Measurements from ENCODE around the gene CELF2. TPM values are rescaled to one million over a fixed set of nuclear protein-coding genes. Genes with fewer than 3 reads are reported as not detected.

The CELF2 gene
- total and polyA plus RNA-seq, 9 of the 15 experiments (the other 6 are each of a cell fraction or from before 2014, with no cell fraction given): 4.0 to 20.3 (median 11.1) TPM

- TF ChIP-seq BCLAF1 (IDR thresholded peaks at IDR 0.05; ENCODE audit: borderline replicate concordance in 1 of 2, control insufficient read depth in 1 of 2, low read depth in 2 of 2, low read length in 1 of 2): no peak
- TF ChIP-seq RREB1 (CRISPR knock-in tag; IDR thresholded peaks at IDR 0.05): no peak
- TF ChIP-seq SAFB (IDR thresholded peaks at IDR 0.05; ENCODE audit: borderline replicate concordance, low read depth, low read length): no peak
- no peak for TF ChIP-seq TEAD4 (IDR thresholded peaks at IDR 0.05; ENCODE audit: low read length)
- TF ChIP-seq TEAD4 (CRISPR knock-in tag; IDR thresholded peaks at IDR 0.05; ENCODE audit: borderline replicate concordance): no peak
- no peak for TF ChIP-seq NCOA2 (IDR thresholded peaks at IDR 0.05; ENCODE audit: partially characterized antibody in 2 of 2)
- TF ChIP-seq MXI1 (IDR thresholded peaks at IDR 0.05; ENCODE audit: low read depth, low read length): no peak
These were observed 11.8 kb upstream of the CELF2 start (continued) for GRCh38 chr10:11005725-11006427.

All from K562 (cell line).